Right lobe of liver (tissue), 4 donors: ENCODE measurements around the gene ANKRD65.

Source experiments
- POLR2A ChIP-seq: fragments of 450-650 bp; IDR thresholded peaks from one replicate; pipeline ENCODE4 v1.6.1; 2017; ENCODE audit warnings: antibody characterized with exemption, mild to moderate bottlenecking
- TF ChIP-seq, protein P1 (sequence below), 4 donors: fragments of 200-600 bp in 3 of 4; fragments of 450-650 bp in 1 of 4; IDR thresholded peaks; one replicate each; pipeline versions ENCODE4 v1.5.1 to v1.8.0; 2016 to 2022; ENCODE audit warnings: antibody characterized with exemption in 4 of 4, mild to moderate bottlenecking in 2 of 4
- donor health status: DM: no; HTN: no; CAD: no.
- donor health status: DM: no; HTN: no; CAD: no.
- donor health status: DM: no; HTN: yes; CAD: no.

DNA sequence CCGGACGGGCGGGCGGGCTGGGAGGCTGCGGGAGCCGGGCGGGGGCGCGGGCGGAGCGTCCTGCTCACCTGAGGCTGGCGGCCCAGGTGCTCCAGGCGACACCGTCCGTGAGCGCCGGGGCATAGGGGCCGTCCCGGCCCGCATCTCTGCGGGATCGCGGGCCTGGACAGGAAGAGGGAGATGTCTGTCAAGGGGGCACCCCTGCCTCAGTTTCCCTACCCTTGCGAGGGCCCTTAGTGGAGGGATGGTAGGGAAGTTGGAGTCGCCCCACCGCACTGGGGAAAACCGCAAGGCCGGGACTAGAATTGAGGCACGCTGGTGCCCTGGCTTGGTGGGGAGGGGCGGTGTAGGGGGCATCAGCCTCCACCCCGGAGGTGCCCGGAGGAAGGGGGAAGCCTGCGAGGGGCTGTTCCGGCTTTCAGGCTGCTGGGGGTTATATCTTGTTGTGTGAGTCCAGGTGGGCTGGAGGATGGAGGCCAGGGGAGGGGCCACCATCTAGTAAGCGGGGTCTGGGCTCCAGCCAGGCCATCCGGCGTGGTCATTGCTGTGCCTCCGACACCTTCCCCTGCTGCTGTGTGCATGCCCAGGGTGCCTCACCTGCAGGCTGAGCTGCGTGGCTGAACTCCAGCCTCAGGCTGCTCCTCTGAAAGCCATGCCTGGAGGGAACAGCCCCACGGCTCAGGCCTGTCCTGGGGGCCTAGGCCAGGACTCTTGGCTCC, 15.0 kb upstream of the ANKRD65 start:
- TF ChIP-seq, protein P1, sequence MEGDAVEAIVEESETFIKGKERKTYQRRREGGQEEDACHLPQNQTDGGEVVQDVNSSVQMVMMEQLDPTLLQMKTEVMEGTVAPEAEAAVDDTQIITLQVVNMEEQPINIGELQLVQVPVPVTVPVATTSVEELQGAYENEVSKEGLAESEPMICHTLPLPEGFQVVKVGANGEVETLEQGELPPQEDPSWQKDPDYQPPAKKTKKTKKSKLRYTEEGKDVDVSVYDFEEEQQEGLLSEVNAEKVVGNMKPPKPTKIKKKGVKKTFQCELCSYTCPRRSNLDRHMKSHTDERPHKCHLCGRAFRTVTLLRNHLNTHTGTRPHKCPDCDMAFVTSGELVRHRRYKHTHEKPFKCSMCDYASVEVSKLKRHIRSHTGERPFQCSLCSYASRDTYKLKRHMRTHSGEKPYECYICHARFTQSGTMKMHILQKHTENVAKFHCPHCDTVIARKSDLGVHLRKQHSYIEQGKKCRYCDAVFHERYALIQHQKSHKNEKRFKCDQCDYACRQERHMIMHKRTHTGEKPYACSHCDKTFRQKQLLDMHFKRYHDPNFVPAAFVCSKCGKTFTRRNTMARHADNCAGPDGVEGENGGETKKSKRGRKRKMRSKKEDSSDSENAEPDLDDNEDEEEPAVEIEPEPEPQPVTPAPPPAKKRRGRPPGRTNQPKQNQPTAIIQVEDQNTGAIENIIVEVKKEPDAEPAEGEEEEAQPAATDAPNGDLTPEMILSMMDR (IDR thresholded peaks at IDR 0.05), result no peak
- TF ChIP-seq POLR2A, result no peak
